Small intestine (tissue), 7 donors: ENCODE measurements around the gene ELF3. TPM values are rescaled to one million over a fixed set of nuclear protein-coding genes. Genes with fewer than 3 reads are reported as not detected.

Experiments used
- DNase-seq, 2 donors: peaks; one replicate each; pipeline versions ENCODE4 v3.0.0 to v3.0.0-alpha.2; 2013
- FAIRE-seq: peaks from 2 replicates; lab custom pipeline; 2012; peaks lifted over from hg19 to GRCh38; lab: Jason Lieb, UNC
- H3K27ac ChIP-seq, 3 donors: one replicate each; pipeline ENCODE4 v1.5.1; 2013; ENCODE audit warnings: low read length in 2 of 3, mild to moderate bottlenecking in 2 of 3, control low read depth in 1 of 3, inconsistent platforms in 1 of 3, low read depth in 1 of 3, moderate library complexity in 1 of 3
- H3K27me3 ChIP-seq, 3 donors: one replicate each; pipeline ENCODE4 v1.6.1; 2013; ENCODE audit warnings: low read length in 3 of 3, inconsistent platforms in 1 of 3; ENCODE audit not compliant: control insufficient read depth in 3 of 3, insufficient read depth in 3 of 3
- H3K36me3 ChIP-seq, 3 donors: one replicate each; pipeline ENCODE4 v1.6.1; 2013; ENCODE audit warnings: low read length in 3 of 3, inconsistent platforms in 1 of 3, low read depth in 1 of 3, mild to moderate bottlenecking in 1 of 3, moderate library complexity in 1 of 3; ENCODE audit not compliant: control insufficient read depth in 3 of 3, insufficient read depth in 2 of 3
- H3K4me1 ChIP-seq, 3 donors: one replicate each; pipeline ENCODE4 v1.6.1; 2013; ENCODE audit warnings: low read length in 2 of 3, inconsistent platforms in 1 of 3, low read depth in 1 of 3, mild to moderate bottlenecking in 1 of 3, moderate library complexity in 1 of 3; ENCODE audit not compliant: control insufficient read depth in 3 of 3, insufficient read depth in 2 of 3
- H3K4me3 ChIP-seq, 3 donors: one replicate each; pipeline ENCODE4 v1.5.1; 2013; ENCODE audit warnings: low read length in 3 of 3, control low read depth in 1 of 3, inconsistent platforms in 1 of 3, low read depth in 1 of 3, mild to moderate bottlenecking in 1 of 3, moderate library complexity in 1 of 3
- H3K9me3 ChIP-seq, 2 donors: one replicate each; pipeline ENCODE4 v1.6.1; 2013; ENCODE audit warnings: low read depth in 1 of 2, low read length in 1 of 2; ENCODE audit not compliant: control insufficient read depth in 2 of 2, insufficient read depth in 1 of 2
- WGBS, 3 donors: extraction: QIAGEN DNeasy Blood & Tissue Kit; methylation state at CpG; one replicate each; pipeline ENCODE4 v1.1.7; 2013; 5-methylcytosine and 5-hydroxymethylcytosine counted together
- polyA plus RNA-seq, 4 donors: library from polyadenylated mRNA; stranded (reverse) in 3 of 4; unstranded in 1 of 4; fragments of 200-250 nt in 3 of 4; fragments of 120-200 nt in 1 of 4; gene quantifications; one replicate each; pipeline versions ENCODE4 v1.2.1 to v1.2.3, GENCODE V29; 2013
- donor health status: healthy with polysubstance abuse.
- donor health status: control.
- donor health status: control.
- donor health status: Bipolar disorder and iron deficiency.
- donor health status: healthy.

Gene ELF3
- polyA plus RNA-seq, 4 donors, result 261 to 708 (median 441) TPM

GRCh38 chr1:202012544-202013478 is 2.4 kb downstream of the ELF3 start:
- FAIRE-seq (no peak), DNase-seq (peak; percentile 53 to 59)
- peaks cover 0 to 68% (median 18%) of the 10 kb centered on the region in 3 donors for H3K36me3 ChIP-seq
- WGBS, 3 donors, result 17 to 59% (median 37%) methylated on average over 32 to 35 of the region's 35 CpGs
- no peaks in the 10 kb centered on the region for H3K27me3 ChIP-seq
- peaks cover 0 to 43% (median 0%) of the 10 kb centered on the region in 3 donors for H3K4me1 ChIP-seq
- H3K27ac ChIP-seq, result peak overlapping the region; percentile 94 to 98 (median 94)
- H3K9me3 ChIP-seq, result no peaks in the 10 kb centered on the region
- H3K4me3 ChIP-seq, result peak overlapping the region; percentile 74 to 96 (median 89)

GRCh38 chr1:202013603-202014002 is 3.2 kb downstream of the ELF3 start:
- H3K27me3 ChIP-seq, result no peaks in the 10 kb centered on the region
- no peak for FAIRE-seq
- DNase-seq, result peak; percentile 45 to 59
- 19 to 65% (median 34%) methylated on average over 12 of the region's 12 CpGs for WGBS, 3 donors
- H3K9me3 ChIP-seq, result no peaks in the 10 kb centered on the region
- H3K27ac ChIP-seq, result peak overlapping the region; percentile 94 to 98 (median 94)
- peak overlapping the region; percentile 74 to 96 (median 89) for H3K4me3 ChIP-seq
- peaks cover 0 to 48% (median 0%) of the 10 kb centered on the region in 3 donors for H3K4me1 ChIP-seq
- peaks cover 0 to 68% (median 18%) of the 10 kb centered on the region in 3 donors for H3K36me3 ChIP-seq

- WGBS, 3 donors, result 21 to 59% (median 43%) methylated on average over 6 of the region's 6 CpGs
- FAIRE-seq, result no peak
These were observed 3.7 kb downstream of the ELF3 start for GRCh38 chr1:202014060-202014459.

GRCh38 chr1:202014915-202015661 is 4.7 kb downstream of the ELF3 start:
- peaks cover 0 to 68% (median 18%) of the 10 kb centered on the region in 3 donors for H3K36me3 ChIP-seq
- DNase-seq, result peak; percentile 51 to 61
- H3K9me3 ChIP-seq, result no peaks in the 10 kb centered on the region
- peaks cover 0 to 50% (median 2%) of the 10 kb centered on the region in 3 donors for H3K4me1 ChIP-seq
- FAIRE-seq, result no peak
- no peaks in the 10 kb centered on the region for H3K27me3 ChIP-seq
- 18 to 58% (median 35%) methylated on average over 17 of the region's 17 CpGs for WGBS, 3 donors
- peak overlapping the region; percentile 94 to 98 (median 94) for H3K27ac ChIP-seq
- H3K4me3 ChIP-seq, result peak overlapping the region; percentile 24 to 96 (median 89)

More at GRCh38 chr1:202014060-202014459, 3.7 kb downstream of the ELF3 start:
- peak; percentile 44 to 50 for DNase-seq
- Histone ChIP-seq H3K4me1 (peaks cover 0 to 50% (median 0%) of the 10 kb centered on the region in 3 donors), H3K4me3 (peak overlapping the region; percentile 74 to 96 (median 89)), H3K27me3 (no peaks in the 10 kb centered on the region), H3K36me3 (peaks cover 0 to 68% (median 18%) of the 10 kb centered on the region in 3 donors), H3K27ac (peak overlapping the region; percentile 94 to 98 (median 94)), H3K9me3 (no peaks in the 10 kb centered on the region)

- Histone ChIP-seq H3K4me1 (peaks cover 0 to 50% (median 2%) of the 10 kb centered on the region in 3 donors), H3K36me3 (peaks cover 0 to 67% (median 18%) of the 10 kb centered on the region in 3 donors), H3K27me3 (no peaks in the 10 kb centered on the region), H3K27ac (peak overlapping the region; percentile 94 to 98 (median 94)), H3K4me3 (peak overlapping the region in 2 of 3 donors; percentile 89 to 96), H3K9me3 (no peaks in the 10 kb centered on the region)
- peak; percentile 55 to 59 for DNase-seq
- 9 to 69% (median 28%) methylated on average over 3 of the region's 3 CpGs for WGBS, 3 donors
- no peak for FAIRE-seq
These were observed 5.2 kb downstream of the ELF3 start for GRCh38 chr1:202015662-202015937.

GRCh38 chr1:202016022-202016810 is 5.8 kb downstream of the ELF3 start:
- Histone ChIP-seq H3K4me3 (peak overlapping the region in 2 of 3 donors; percentile 89 to 96), H3K27ac (peak overlapping the region; percentile 94 to 98 (median 94)), H3K4me1 (peaks cover 2 to 50% (median 2%) of the 10 kb centered on the region in 3 donors), H3K36me3 (peaks cover 0 to 61% (median 18%) of the 10 kb centered on the region in 3 donors), H3K9me3 (no peaks in the 10 kb centered on the region), H3K27me3 (no peaks in the 10 kb centered on the region)
- DNase-seq, result peak; percentile 68 to 82
- 16 to 54% (median 35%) methylated on average over 9 of the region's 9 CpGs for WGBS, 3 donors
- FAIRE-seq, result no peak

GRCh38 chr1:202016811-202017748 is 6.7 kb downstream of the ELF3 start:
- WGBS, 3 donors, result 26 to 66% (median 36%) methylated on average over 21 of the region's 21 CpGs
- Histone ChIP-seq H3K36me3 (peaks cover 0 to 52% (median 16%) of the 10 kb centered on the region in 3 donors), H3K4me3 (peak overlapping the region in 2 of 3 donors; percentile 89 to 96), H3K9me3 (no peaks in the 10 kb centered on the region), H3K27ac (peak overlapping the region; percentile 90 to 98 (median 94)), H3K4me1 (peaks cover 2 to 55% (median 2%) of the 10 kb centered on the region in 3 donors), H3K27me3 (no peaks in the 10 kb centered on the region)
- peak; percentile 71 to 79 for DNase-seq
- FAIRE-seq, result no peak
